GM23248 (cell line): ENCODE results near the gene TMEM17.

ENCODE experiments used
- EZH2 ChIP-seq: fragments of 200-600 bp; sonication (generic); IDR thresholded peaks from 2 replicates; pipeline ENCODE4 v1.6.1; 2018; ENCODE audit warnings: antibody characterized with exemption, mild to moderate bottlenecking; ENCODE audit not compliant: insufficient read depth, poor library complexity, severe bottlenecking
- EZH2phosphoT487 ChIP-seq: fragments of 200-600 bp; sonication (generic); IDR thresholded peaks from 2 replicates; pipeline ENCODE4 v1.6.1; 2018; ENCODE audit warnings: antibody characterized with exemption, moderate library complexity, mild to moderate bottlenecking, low read depth; ENCODE audit not compliant: insufficient read depth

- TF ChIP-seq EZH2 (no peak), EZH2phosphoT487 (no peak)
These were observed 4.9 kb downstream of the TMEM17 start for GRCh38 chr2:62501069-62501468.
